GM18951 (cell line): Measurements from ENCODE around the gene RAB3D.
"Not testable (repeated sequence)": the region's sequence is repeated elsewhere in the genome, so short reads cannot be mapped to it uniquely, and the experiment has no call there.

Experiments used
- POLR2A ChIP-seq: IDR thresholded peaks from 4 replicates; pipeline ENCODE4 v1.6.1; 2011; ENCODE audit warnings: mild to moderate bottlenecking; ENCODE audit not compliant: insufficient read length, insufficient read depth; ENCODE audit errors: extremely low read depth
- in situ Hi-C: fragments of 300-500 bp; cut with MboI; formaldehyde crosslinking; loops from one replicate; pipeline ENCODE4 v1.12.0; 2022; ENCODE audit warnings: low sequenced_read_pairs, mixed read lengths, inconsistent platforms; ENCODE audit not compliant: unreplicated experiment

RAB3D gene

DNA sequence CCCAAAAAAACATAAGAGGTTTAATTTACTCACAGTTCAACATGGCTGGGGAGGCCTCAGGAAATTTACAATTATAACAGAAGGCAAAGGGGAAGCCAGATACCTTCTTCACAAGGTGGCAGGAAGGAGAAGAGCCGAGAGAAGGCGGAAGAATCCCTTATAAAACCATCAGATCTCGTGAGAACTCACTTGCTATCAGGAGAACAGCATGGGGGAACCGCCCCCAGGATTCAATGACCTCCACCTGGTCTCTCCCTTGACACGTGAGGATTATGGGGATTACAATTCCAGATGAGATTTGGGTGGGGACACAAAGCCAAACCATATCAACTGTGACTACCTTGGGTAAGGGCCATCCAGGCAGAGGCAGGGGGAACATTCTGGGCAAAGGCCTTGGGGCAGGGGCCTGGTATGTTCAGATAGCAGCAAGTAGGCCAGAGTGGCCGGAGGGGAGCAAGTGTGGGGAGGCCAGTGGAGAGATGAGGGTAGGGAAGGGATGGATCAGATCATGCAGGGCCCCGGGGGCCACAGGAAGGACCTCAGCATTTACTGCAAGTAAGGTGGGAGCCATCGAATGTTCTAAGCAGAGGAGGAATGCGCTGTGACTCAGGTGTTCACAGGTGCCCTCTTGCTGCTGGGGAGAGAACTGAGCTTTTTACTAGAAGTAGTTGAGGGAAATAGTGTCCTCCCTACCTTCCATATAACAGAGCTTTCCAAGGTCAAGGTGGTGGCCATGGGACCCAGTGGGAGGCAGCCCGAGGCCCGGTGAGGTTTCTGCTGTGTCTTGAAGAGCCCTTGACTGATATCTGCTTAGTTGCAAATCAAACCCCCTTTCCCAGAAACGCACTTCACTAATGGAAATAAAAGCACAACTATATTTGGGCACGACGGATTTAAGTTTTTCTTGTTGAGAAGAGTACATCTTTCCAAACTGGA, 18.0 kb downstream of the RAB3D start:
- in situ Hi-C loops, result no loop called here

GRCh38 chr19:11320278-11320995, 19.0 kb downstream of the RAB3D start:
- in situ Hi-C loops, result not testable (repeated sequence)

More for the DNA sequence above, 18.0 kb downstream of the RAB3D start:
- no peak for TF ChIP-seq POLR2A

DNA sequence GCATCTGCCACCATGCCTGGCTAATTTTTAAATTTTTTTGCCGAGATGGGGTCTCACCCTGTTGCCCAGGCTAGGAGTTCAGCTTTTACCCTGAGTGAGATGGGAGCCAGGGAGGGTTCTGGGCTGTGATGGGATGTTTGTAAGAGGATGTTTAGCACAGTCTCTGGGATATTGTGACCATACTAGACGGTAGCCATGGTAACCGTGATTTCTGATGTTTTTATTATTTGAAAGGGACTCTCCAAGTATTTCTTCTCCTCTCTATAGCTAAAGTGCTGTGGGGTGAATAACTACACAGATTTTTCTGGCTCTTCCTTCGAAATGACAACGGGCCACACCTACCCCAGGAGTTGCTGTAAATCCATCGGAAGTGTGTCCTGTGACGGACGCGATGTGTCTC, 33.1 kb downstream of the RAB3D start:
- in situ Hi-C loops, result no loop called here
- TF ChIP-seq POLR2A, result no peak

DNA sequence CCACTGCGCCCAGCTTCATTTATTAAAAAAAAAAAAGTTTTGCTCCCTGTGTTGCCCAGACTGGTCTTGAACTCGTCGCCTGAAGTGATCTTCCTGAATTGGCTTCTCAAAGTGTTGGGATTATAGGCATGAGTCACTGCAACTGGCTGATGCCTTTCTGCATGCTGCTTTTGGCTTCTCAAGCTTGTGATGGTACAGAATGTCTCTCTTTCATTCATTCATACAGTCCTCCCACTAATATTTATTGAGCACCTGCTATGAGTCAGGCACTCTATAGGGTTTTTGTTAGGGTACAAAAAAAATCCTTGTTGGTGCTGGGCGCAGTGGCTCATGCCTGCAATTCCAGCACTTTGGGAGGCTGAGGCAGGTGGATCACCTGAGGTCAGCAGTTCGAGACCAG, 34.5 kb downstream of the RAB3D start:
- TF ChIP-seq POLR2A, result no peak
- in situ Hi-C loops, result no loop called here

GRCh38 chr19:11300811-11301120, 38.7 kb downstream of the RAB3D start:
- TF ChIP-seq POLR2A, result no peak
- in situ Hi-C loops, result no loop called here

DNA sequence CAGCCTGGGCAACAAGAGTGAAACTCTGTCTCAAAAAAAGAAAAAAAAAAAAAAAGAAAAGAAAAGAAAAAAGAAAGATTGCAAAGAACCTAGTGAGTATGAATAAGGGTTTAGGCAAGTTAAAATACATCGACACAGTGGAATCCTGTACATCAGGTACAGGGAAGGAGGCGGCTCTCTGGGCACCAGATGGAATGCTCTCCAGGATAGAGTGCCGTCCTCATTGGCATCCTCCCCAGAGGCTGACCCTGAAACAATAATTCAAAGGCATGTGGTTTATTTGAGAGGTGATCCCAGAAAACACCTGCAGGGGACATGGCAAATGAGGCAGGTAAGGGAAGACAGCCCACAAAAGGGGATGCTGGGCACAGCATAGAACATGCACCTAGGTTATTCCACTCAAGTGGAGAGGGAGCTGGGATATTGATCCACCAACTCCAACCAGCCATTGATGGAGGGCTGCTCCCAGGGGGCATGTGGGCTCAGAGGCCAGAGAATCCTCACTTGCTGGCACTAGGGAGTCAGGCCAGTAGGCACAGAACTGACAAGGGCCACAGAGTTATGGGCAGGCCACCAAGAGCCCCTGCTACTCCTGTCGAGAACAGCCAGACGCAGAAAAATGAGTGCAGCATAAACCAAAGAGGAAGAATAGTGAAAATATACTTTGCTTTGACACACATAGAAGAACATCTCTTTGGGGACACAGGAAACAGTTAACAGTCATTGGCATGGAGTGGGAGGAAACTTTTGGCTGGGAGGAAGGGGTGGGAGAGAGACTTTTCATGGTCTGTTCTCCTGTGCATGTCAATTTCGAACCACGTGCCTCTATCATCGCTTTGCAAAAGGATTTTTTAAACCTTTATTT, 39.3 kb downstream of the RAB3D start:
- in situ Hi-C loops, result no loop called here
- TF ChIP-seq POLR2A, result no peak

GRCh38 chr19:11296264-11296663, 43.2 kb downstream of the RAB3D start:
- TF ChIP-seq POLR2A, result no peak
- in situ Hi-C loops, result no loop called here

DNA sequence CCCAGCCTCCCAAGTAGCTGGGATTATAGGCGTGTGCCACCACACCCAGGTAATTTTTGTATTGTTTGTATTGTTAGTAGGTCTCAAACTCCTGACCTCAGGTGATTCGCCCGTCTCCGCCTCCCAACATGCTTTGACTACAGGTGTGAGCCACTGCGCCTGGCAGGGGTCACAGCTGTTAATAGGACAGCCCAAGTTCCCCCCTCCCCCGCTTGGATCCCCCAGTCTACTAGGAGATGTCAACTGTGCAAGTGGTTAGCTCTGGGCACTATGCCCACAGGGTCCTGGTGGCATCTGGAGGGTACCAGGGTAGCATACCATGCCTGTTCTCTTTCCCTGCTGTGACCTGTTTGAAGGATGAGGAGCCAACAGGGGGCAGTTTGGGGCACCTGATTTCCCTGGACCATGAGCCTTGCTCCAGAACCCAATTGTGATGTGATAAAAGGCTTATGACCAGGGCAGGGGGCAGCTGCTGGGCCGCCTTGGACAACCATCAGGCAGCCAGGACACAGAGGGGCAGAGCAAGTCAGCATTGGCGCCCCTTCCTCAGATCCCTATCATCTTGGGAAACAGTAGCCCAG, 43.7 kb downstream of the RAB3D start, which contains the start of gene TSPAN16:
Gene TSPAN16, plus strand, starts transcription at position 496 of the 581 bp plus-strand sequence. CDS start 138 bp downstream, outside the sequence.
- no peak for TF ChIP-seq POLR2A
- in situ Hi-C loops, result no loop called here

DNA sequence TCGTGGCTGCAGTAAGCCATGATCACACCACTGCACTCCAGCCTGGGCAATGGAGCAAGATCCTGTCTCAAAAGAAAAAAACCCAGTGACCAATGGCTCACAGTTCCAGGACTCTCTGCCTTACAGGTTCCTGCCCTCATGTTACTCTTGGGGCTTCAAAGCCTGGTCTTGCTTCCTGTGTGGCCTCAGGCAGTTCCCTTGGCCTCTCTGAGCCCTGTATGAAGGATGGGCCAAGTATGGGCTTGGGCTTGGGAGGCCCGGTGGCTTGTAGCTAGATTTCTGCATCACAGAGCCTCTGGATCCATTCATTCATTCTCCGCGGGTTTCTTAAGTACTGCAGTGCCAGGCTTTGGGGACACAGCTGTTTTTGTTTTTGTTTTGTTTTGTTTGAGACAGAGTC, 44.3 kb downstream of the RAB3D start:
- in situ Hi-C loops, result no loop called here
- no peak for TF ChIP-seq POLR2A

DNA sequence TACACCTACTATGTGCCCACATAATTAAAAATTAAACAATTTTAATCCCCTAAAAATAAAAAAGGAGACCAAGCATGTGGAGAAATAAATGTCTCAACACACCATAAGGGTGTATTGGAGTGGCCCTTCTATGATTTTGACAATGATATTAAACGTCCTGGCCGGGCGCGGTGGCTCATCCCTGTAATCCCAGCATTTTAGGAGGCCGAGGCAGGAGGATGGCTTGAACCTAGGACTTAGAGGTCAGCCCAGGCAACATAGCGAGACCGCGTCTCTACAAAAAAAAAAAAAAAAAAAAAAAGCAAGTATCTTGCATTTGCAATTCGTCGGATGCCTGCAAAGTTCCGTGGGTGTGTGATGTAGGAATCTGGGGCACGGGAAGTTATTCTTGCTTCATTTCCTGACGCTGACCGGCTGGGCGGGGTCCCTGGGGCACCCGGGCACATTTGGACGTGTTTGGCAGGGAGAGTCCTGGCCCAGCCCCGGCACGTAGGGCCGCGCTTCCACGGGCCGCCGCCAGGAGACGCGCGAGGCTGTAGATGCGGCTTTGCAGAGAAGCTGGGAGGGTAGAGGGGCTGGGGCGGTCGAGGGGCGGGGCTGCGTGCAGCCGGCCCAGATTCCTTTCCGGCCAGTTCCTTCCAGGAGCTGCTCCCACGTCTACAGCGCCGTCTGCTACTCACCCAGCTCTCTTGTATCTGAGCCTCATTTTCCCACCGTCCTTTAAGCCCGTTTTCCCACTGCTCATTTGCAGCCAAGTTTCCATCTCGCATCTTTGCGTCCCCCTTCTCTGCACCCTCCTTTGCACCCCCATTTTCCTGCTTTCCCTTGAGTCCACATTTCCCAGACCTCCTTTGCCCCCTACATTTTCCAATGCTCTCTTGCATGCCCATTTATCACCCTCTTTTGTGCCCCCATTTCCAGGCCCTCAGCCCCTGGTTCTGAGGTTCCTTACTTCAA, 45.7 kb downstream of the RAB3D start:
- TF ChIP-seq POLR2A, result no peak
- in situ Hi-C loops, result no loop called here

DNA sequence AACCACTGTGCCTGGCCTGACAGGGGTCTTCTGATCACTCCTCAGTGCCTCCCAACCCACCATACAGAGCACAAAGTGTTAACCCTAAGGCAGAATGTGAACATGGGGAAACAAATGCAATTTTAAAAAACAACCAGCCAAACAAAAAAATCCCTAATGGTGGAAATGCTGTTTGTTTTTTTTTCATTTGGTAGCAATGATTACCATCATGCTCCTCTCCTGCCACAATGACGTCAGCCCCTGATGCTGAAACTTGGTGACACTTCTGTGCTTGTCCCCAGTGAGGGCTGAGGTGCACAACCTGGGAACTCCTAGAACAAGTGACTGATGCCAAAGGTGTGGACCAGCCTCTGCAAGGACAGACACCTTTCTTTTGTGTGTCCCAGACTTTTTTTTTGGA, 47.5 kb downstream of the RAB3D start:
- in situ Hi-C loops, result no loop called here
- TF ChIP-seq POLR2A, result no peak

- TF ChIP-seq POLR2A, result no peak
- in situ Hi-C loops, result no loop called here
These were observed 48.0 kb downstream of the RAB3D start for GRCh38 chr19:11291415-11291814.
